ENCODE results near the gene STK32C. TPM values are rescaled to one million over a fixed set of nuclear protein-coding genes. Genes with fewer than 3 reads are reported as not detected.

STK32C gene
- total and polyA plus RNA-seq, 2 experiments from 2014 or later, result 17.5 to 23.8 TPM

- TF ChIP-seq CTCF (IDR thresholded peaks at IDR 0.05; ENCODE audit: low read depth, low read length), result no peak
- Histone ChIP-seq H3K4me1 (ENCODE audit: low read depth) (no peaks in the 10 kb centered on the region), H3K27me3 (no peaks in the 10 kb centered on the region), H3K36me3 (no peaks in the 10 kb centered on the region), H3K4me3 (no peak overlapping the region), H3K9me3 (ENCODE audit: low read depth) (no peaks in the 10 kb centered on the region), H3K27ac (no peak overlapping the region)
- no peak for DNase-seq (ENCODE audit: low read depth in 1 of 2, low spot score in 1 of 2)
These were observed 33.8 kb downstream of the STK32C start for GRCh38 chr10:132273966-132274365.

GRCh38 chr10:132273304-132273944 lies 34.3 kb downstream of the STK32C start:
- Histone ChIP-seq H3K4me1 (ENCODE audit: low read depth) (no peaks in the 10 kb centered on the region), H3K36me3 (no peaks in the 10 kb centered on the region), H3K4me3 (no peak overlapping the region), H3K9me3 (ENCODE audit: low read depth) (no peaks in the 10 kb centered on the region), H3K27me3 (no peaks in the 10 kb centered on the region), H3K27ac (no peak overlapping the region)
- TF ChIP-seq CTCF (IDR thresholded peaks at IDR 0.05; ENCODE audit: low read depth, low read length), result no peak
- DNase-seq (ENCODE audit: low read depth in 1 of 2, low spot score in 1 of 2), result no peak

- DNase-seq (ENCODE audit: low read depth in 1 of 2, low spot score in 1 of 2), result peak in 1 of 2 donors; percentile 88
- Histone ChIP-seq H3K4me1 (ENCODE audit: low read depth) (no peaks in the 10 kb centered on the region), H3K27me3 (no peaks in the 10 kb centered on the region), H3K36me3 (no peaks in the 10 kb centered on the region), H3K27ac (no peak overlapping the region), H3K9me3 (ENCODE audit: low read depth) (no peaks in the 10 kb centered on the region), H3K4me3 (no peak overlapping the region)
- TF ChIP-seq CTCF (IDR thresholded peaks at IDR 0.05; ENCODE audit: low read depth, low read length), result no peak
These were observed 35.3 kb downstream of the STK32C start for GRCh38 chr10:132272231-132272971.

GRCh38 chr10:132271458-132272230 lies 36.1 kb downstream of the STK32C start:
- H3K27me3 ChIP-seq, result no peaks in the 10 kb centered on the region

More at GRCh38 chr10:132271458-132272230, 36.1 kb downstream of the STK32C start:
- Histone ChIP-seq H3K4me1 (ENCODE audit: low read depth) (no peaks in the 10 kb centered on the region), H3K4me3 (no peak overlapping the region), H3K36me3 (no peaks in the 10 kb centered on the region), H3K9me3 (ENCODE audit: low read depth) (no peaks in the 10 kb centered on the region), H3K27ac (no peak overlapping the region)
- no peak for DNase-seq (ENCODE audit: low read depth in 1 of 2, low spot score in 1 of 2)
- TF ChIP-seq CTCF (IDR thresholded peaks at IDR 0.05; ENCODE audit: low read depth, low read length), result no peak
